ENCODE results near the gene MVP. TPM values are rescaled to one million over a fixed set of nuclear protein-coding genes. Genes with fewer than 3 reads are reported as not detected.

Gene MVP
- total and polyA plus RNA-seq, 5 donors, result 48.2 to 73.9 (median 61.6) TPM

GRCh38 chr16:29845656-29846055 lies 25.4 kb downstream of the MVP start:
- H3K27me3 ChIP-seq (ENCODE audit: control insufficient read depth, insufficient read depth), result no peaks in the 10 kb centered on the region
- H3K27ac ChIP-seq (ENCODE audit: low read length), result no peak overlapping the region
- no peak for ATAC-seq
- H3K9me3 ChIP-seq (ENCODE audit: control insufficient read depth, low read length), result no peaks in the 10 kb centered on the region
- intact Hi-C loops (cut with DNase I), result no loop called here
- H3K4me3 ChIP-seq (ENCODE audit: low read length), result no peak overlapping the region
- no peak for DNase-seq
- no peaks in the 10 kb centered on the region for H3K4me1 ChIP-seq (ENCODE audit: control insufficient read depth, insufficient read depth, low read length)
- WGBS, result 92% methylated on average over 18 of the region's 18 CpGs

- Histone ChIP-seq H3K4me3 (ENCODE audit: low read length) (no peak overlapping the region), H3K27me3 (ENCODE audit: control insufficient read depth, insufficient read depth) (no peaks in the 10 kb centered on the region), H3K4me1 (ENCODE audit: control insufficient read depth, insufficient read depth, low read length) (no peaks in the 10 kb centered on the region), H3K9me3 (ENCODE audit: control insufficient read depth, low read length) (no peaks in the 10 kb centered on the region), H3K27ac (ENCODE audit: low read length) (no peak overlapping the region)
- ATAC-seq, result peak; percentile 68 to 71
- intact Hi-C loops (cut with DNase I), result no loop called here
- peak; percentile 83 to 91 (median 91) for DNase-seq
- WGBS, result 41% methylated on average over 15 of the region's 15 CpGs
Measured at GRCh38 chr16:29848420-29849297, 28.4 kb downstream of the MVP start.

- H3K4me3 ChIP-seq (ENCODE audit: low read length), result no peak overlapping the region
- intact Hi-C loops (cut with DNase I), result no loop called here
- 51% methylated on average over 5 of the region's 5 CpGs for WGBS
- H3K27ac ChIP-seq (ENCODE audit: low read length), result peak overlapping the region; percentile 19
- H3K4me1 ChIP-seq (ENCODE audit: control insufficient read depth, insufficient read depth, low read length), result no peaks in the 10 kb centered on the region
- DNase-seq, result no peak
- H3K27me3 ChIP-seq (ENCODE audit: control insufficient read depth, insufficient read depth), result no peaks in the 10 kb centered on the region
- H3K9me3 ChIP-seq (ENCODE audit: control insufficient read depth, low read length), result no peaks in the 10 kb centered on the region
- ATAC-seq, result peak in 1 of 2 donors; percentile 28
Measured at GRCh38 chr16:29849505-29849904, 29.2 kb downstream of the MVP start.

GRCh38 chr16:29850998-29851397 lies 30.7 kb downstream of the MVP start:
- Histone ChIP-seq H3K4me1 (ENCODE audit: control insufficient read depth, insufficient read depth, low read length) (no peaks in the 10 kb centered on the region), H3K27ac (ENCODE audit: low read length) (no peak overlapping the region), H3K4me3 (ENCODE audit: low read length) (no peak overlapping the region), H3K9me3 (ENCODE audit: control insufficient read depth, low read length) (no peaks in the 10 kb centered on the region), H3K27me3 (ENCODE audit: control insufficient read depth, insufficient read depth) (no peaks in the 10 kb centered on the region)
- no peak for DNase-seq
- 95% methylated on average over 3 of the region's 3 CpGs for WGBS
- no peak for ATAC-seq
- intact Hi-C loops (cut with DNase I), result no loop called here

- no peaks in the 10 kb centered on the region for H3K27me3 ChIP-seq (ENCODE audit: control insufficient read depth, insufficient read depth)
- H3K9me3 ChIP-seq (ENCODE audit: control insufficient read depth, low read length), result no peaks in the 10 kb centered on the region
- DNase-seq (no peak), ATAC-seq (peak; percentile 45 to 53)
- intact Hi-C loops (cut with DNase I), result no loop called here
- no peak overlapping the region for H3K4me3 ChIP-seq (ENCODE audit: low read length)
- no peaks in the 10 kb centered on the region for H3K4me1 ChIP-seq (ENCODE audit: control insufficient read depth, insufficient read depth, low read length)
- 35% methylated on average over 7 of the region's 7 CpGs for WGBS
- H3K27ac ChIP-seq (ENCODE audit: low read length), result no peak overlapping the region
Measured at GRCh38 chr16:29852654-29853053, 32.4 kb downstream of the MVP start.

- DNase-seq (no peak), ATAC-seq (no peak)
- intact Hi-C loops (cut with DNase I), result no loop called here
- H3K4me3 ChIP-seq (ENCODE audit: low read length), result no peak overlapping the region
- no peaks in the 10 kb centered on the region for H3K4me1 ChIP-seq (ENCODE audit: control insufficient read depth, insufficient read depth, low read length)
- no peaks in the 10 kb centered on the region for H3K27me3 ChIP-seq (ENCODE audit: control insufficient read depth, insufficient read depth)
- H3K27ac ChIP-seq (ENCODE audit: low read length), result no peak overlapping the region
- WGBS, result 85% methylated on average over 5 of the region's 5 CpGs
- H3K9me3 ChIP-seq (ENCODE audit: control insufficient read depth, low read length), result no peaks in the 10 kb centered on the region
Measured at GRCh38 chr16:29854520-29855100, 34.3 kb downstream of the MVP start.

- Histone ChIP-seq H3K27me3 (ENCODE audit: control insufficient read depth, insufficient read depth) (no peaks in the 10 kb centered on the region), H3K4me1 (ENCODE audit: control insufficient read depth, insufficient read depth, low read length) (peaks cover 5% of the 10 kb centered on the region), H3K4me3 (ENCODE audit: low read length) (no peak overlapping the region), H3K9me3 (ENCODE audit: control insufficient read depth, low read length) (no peaks in the 10 kb centered on the region), H3K27ac (ENCODE audit: low read length) (no peak overlapping the region)
- DNase-seq (no peak), ATAC-seq (no peak)
- WGBS, result 79% methylated on average over 7 of the region's 7 CpGs
- intact Hi-C loops (cut with DNase I), result no loop called here
Measured at GRCh38 chr16:29857133-29857760, 37.0 kb downstream of the MVP start.

- Histone ChIP-seq H3K4me3 (ENCODE audit: low read length) (no peak overlapping the region), H3K9me3 (ENCODE audit: control insufficient read depth, low read length) (no peaks in the 10 kb centered on the region), H3K27me3 (ENCODE audit: control insufficient read depth, insufficient read depth) (no peaks in the 10 kb centered on the region), H3K27ac (ENCODE audit: low read length) (no peak overlapping the region), H3K4me1 (ENCODE audit: control insufficient read depth, insufficient read depth, low read length) (peaks cover 5% of the 10 kb centered on the region)
- intact Hi-C loops (cut with DNase I), result no loop called here
- ATAC-seq (no peak), DNase-seq (no peak)
- 56% methylated on average over 10 of the region's 10 CpGs for WGBS
Measured at GRCh38 chr16:29858149-29858849, 38.0 kb downstream of the MVP start.

- H3K9me3 ChIP-seq (ENCODE audit: control insufficient read depth, low read length), result no peaks in the 10 kb centered on the region
- H3K27ac ChIP-seq (ENCODE audit: low read length), result no peak overlapping the region
- 92% methylated on average over 19 of the region's 19 CpGs for WGBS
- peaks cover 7% of the 10 kb centered on the region for H3K4me1 ChIP-seq (ENCODE audit: control insufficient read depth, insufficient read depth, low read length)
- DNase-seq, result peak in 1 of 3 donors; percentile 53
- no peaks in the 10 kb centered on the region for H3K27me3 ChIP-seq (ENCODE audit: control insufficient read depth, insufficient read depth)
- H3K4me3 ChIP-seq (ENCODE audit: low read length), result no peak overlapping the region
- intact Hi-C loops (cut with DNase I), result no loop called here
- no peak for ATAC-seq
Measured at GRCh38 chr16:29858974-29859373, 38.7 kb downstream of the MVP start.

- Histone ChIP-seq H3K27ac (ENCODE audit: low read length) (no peak overlapping the region), H3K4me1 (ENCODE audit: control insufficient read depth, insufficient read depth, low read length) (peaks cover 7% of the 10 kb centered on the region), H3K4me3 (ENCODE audit: low read length) (no peak overlapping the region), H3K9me3 (ENCODE audit: control insufficient read depth, low read length) (no peaks in the 10 kb centered on the region), H3K27me3 (ENCODE audit: control insufficient read depth, insufficient read depth) (no peaks in the 10 kb centered on the region)
- WGBS, result 65% methylated on average over 9 of the region's 9 CpGs
- intact Hi-C loops (cut with DNase I), result loop anchor here in 1 of 4 donors (10.0 kb wide), 1 partner anchor 135 kb away; the partner anchor contains the start of genes HIRIP3 and INO80E
- ATAC-seq (peak; percentile 28 to 53), DNase-seq (peak; percentile 73 to 86 (median 82))
Measured at GRCh38 chr16:29860218-29860617, 40.0 kb downstream of the MVP start.
